ENCODE data around the gene CCDC74A. TPM values are rescaled to one million over a fixed set of nuclear protein-coding genes. Genes with fewer than 3 reads are reported as not detected.
"Not testable (repeated sequence)": the region's sequence is repeated elsewhere in the genome, so short reads cannot be mapped to it uniquely, and the experiment has no call there.

CCDC74A gene
- total RNA-seq, 2 donors from 2014 or later = 1.6 to 4.3 TPM

GRCh38 chr2:131514408-131515166, 13.1 kb upstream of the CCDC74A start:
- H3K27ac ChIP-seq; H3K9me3 ChIP-seq; H3K27me3 ChIP-seq; intact Hi-C loops (cut with DNase I); H3K4me3 ChIP-seq; ATAC-seq; H3K4me1 ChIP-seq; DNase-seq; H3K36me3 ChIP-seq (replicated peaks in 1 of 2; ENCODE audit: insufficient read depth in 1 of 2, low read depth in 2 of 2): not testable (repeated sequence)
- 82% methylated on average over 13 to 15 of the region's 15 CpGs for WGBS, 2 donors

GRCh38 chr2:131515235-131515634, 12.5 kb upstream of the CCDC74A start:
- H3K4me1 ChIP-seq; H3K36me3 ChIP-seq (replicated peaks in 1 of 2; ENCODE audit: insufficient read depth in 1 of 2, low read depth in 2 of 2); H3K27me3 ChIP-seq; intact Hi-C loops (cut with DNase I); H3K9me3 ChIP-seq; H3K27ac ChIP-seq; H3K4me3 ChIP-seq; ATAC-seq; DNase-seq: not testable (repeated sequence)
- WGBS, 2 donors = 60 to 88% methylated on average over 1 to 14 of the region's 14 CpGs

GRCh38 chr2:131516011-131516410, 11.7 kb upstream of the CCDC74A start:
- H3K36me3 ChIP-seq (replicated peaks in 1 of 2; ENCODE audit: insufficient read depth in 1 of 2, low read depth in 2 of 2) = peaks cover 0 to 8% of the 10 kb centered on the region in 2 donors
- intact Hi-C loops (cut with DNase I) = no loop called here
- no peak for ATAC-seq
- TF ChIP-seq CTCF (IDR thresholded peaks at IDR 0.05) = no peak
- TF ChIP-seq POLR2A (IDR thresholded peaks at IDR 0.05) = no peak
- H3K9me3 ChIP-seq = no peaks in the 10 kb centered on the region
- 78 to 79% methylated on average over 4 to 10 of the region's 10 CpGs for WGBS, 2 donors
- H3K4me3 ChIP-seq = no peak overlapping the region
- H3K27ac ChIP-seq = no peak overlapping the region
- DNase-seq = no peak
- no peaks in the 10 kb centered on the region for H3K4me1 ChIP-seq
- H3K27me3 ChIP-seq = no peaks in the 10 kb centered on the region

GRCh38 chr2:131516621-131517020, 11.1 kb upstream of the CCDC74A start:
- ATAC-seq = peak; percentile 17
- intact Hi-C loops (cut with DNase I); H3K36me3 ChIP-seq (replicated peaks in 1 of 2; ENCODE audit: insufficient read depth in 1 of 2, low read depth in 2 of 2); H3K4me3 ChIP-seq; H3K9me3 ChIP-seq; H3K27ac ChIP-seq; H3K27me3 ChIP-seq; H3K4me1 ChIP-seq: not testable (repeated sequence)
- peak in 2 of 4 donors; percentile 22 to 48 for DNase-seq
- 74% methylated on average over 5 to 10 of the region's 11 CpGs for WGBS, 2 donors
- TF ChIP-seq CTCF (IDR thresholded peaks at IDR 0.05) = peak in 1 of 7 experiments; percentile 15

- Histone ChIP-seq H3K9me3 (no peaks in the 10 kb centered on the region), H3K4me3 (no peak overlapping the region), H3K36me3 (replicated peaks in 1 of 2; ENCODE audit: insufficient read depth in 1 of 2, low read depth in 2 of 2) (peaks cover 0 to 8% of the 10 kb centered on the region in 2 donors), H3K4me1 (no peaks in the 10 kb centered on the region), H3K27me3 (no peaks in the 10 kb centered on the region), H3K27ac (no peak overlapping the region)
- intact Hi-C loops (cut with DNase I) = no loop called here
- ATAC-seq (no peak), DNase-seq (no peak)
- no peak for TF ChIP-seq POLR2A (IDR thresholded peaks at IDR 0.05)
- TF ChIP-seq CTCF (IDR thresholded peaks at IDR 0.05) = no peak
- 89 to 93% methylated on average over 3 to 17 of the region's 17 CpGs for WGBS, 2 donors
Observed at GRCh38 chr2:131517106-131517831, 10.4 kb upstream of the CCDC74A start.

- ATAC-seq; H3K27ac ChIP-seq; H3K4me3 ChIP-seq; H3K9me3 ChIP-seq; intact Hi-C loops (cut with DNase I); H3K27me3 ChIP-seq; H3K4me1 ChIP-seq; DNase-seq; H3K36me3 ChIP-seq (replicated peaks in 1 of 2; ENCODE audit: insufficient read depth in 1 of 2, low read depth in 2 of 2): not testable (repeated sequence)
- 92% methylated on average over 16 of the region's 16 CpGs; no CpG with 5 or more reads in 1 of the 2 donors for WGBS, 2 donors
Observed at GRCh38 chr2:131517856-131518255, 9.8 kb upstream of the CCDC74A start.

GRCh38 chr2:131518531-131518930, 9.2 kb upstream of the CCDC74A start:
- H3K4me1 ChIP-seq; H3K27me3 ChIP-seq; intact Hi-C loops (cut with DNase I); H3K27ac ChIP-seq; H3K4me3 ChIP-seq; H3K36me3 ChIP-seq (replicated peaks in 1 of 2; ENCODE audit: insufficient read depth in 1 of 2, low read depth in 2 of 2); H3K9me3 ChIP-seq; DNase-seq; ATAC-seq: not testable (repeated sequence)
- 89 to 95% methylated on average over 1 to 8 of the region's 11 CpGs for WGBS, 2 donors

All from body of pancreas (tissue), 4 donors.